KOPT-K1 (cell line): Measurements from ENCODE around the gene DGKI.

Experiments used
- H3K27ac ChIP-seq: fragments of 200-600 bp; sonication (generic); 2 replicates; pipeline ENCODE4 v1.5.1; 2016; ENCODE audit warnings: antibody characterized with exemption, mild to moderate bottlenecking, low read depth, low read length; ENCODE audit not compliant: poor library complexity, severe bottlenecking
- H3K36me3 ChIP-seq: fragments of 200-600 bp; sonication (generic); 2 replicates; pipeline ENCODE4 v1.5.1; 2017; ENCODE audit warnings: antibody characterized with exemption, mild to moderate bottlenecking, low read length, moderate library complexity; ENCODE audit not compliant: insufficient read depth
- H3K9me3 ChIP-seq: fragments of 200-600 bp; sonication (generic); 2 replicates; pipeline ENCODE4 v1.5.1; 2017; ENCODE audit warnings: antibody characterized with exemption, low read length, mild to moderate bottlenecking; ENCODE audit not compliant: insufficient read depth, poor library complexity, severe bottlenecking

DGKI gene

GRCh38 chr7:137846827-137847567, at the start of gene DGKI:
Gene DGKI (minus strand): TSS chr7:137846974.
- Histone ChIP-seq H3K27ac (no peak within 1 kb of the TSS), H3K36me3 (no peaks in the 10 kb centered on the region)

GRCh38 chr7:137895301-137896221, 48.8 kb upstream of the DGKI start:
- Histone ChIP-seq H3K27ac (no peak overlapping the region), H3K36me3 (peaks cover 25% of the 10 kb centered on the region), H3K9me3 (no peaks in the 10 kb centered on the region)

More at GRCh38 chr7:137846827-137847567, at the start of gene DGKI:
- H3K9me3 ChIP-seq = peaks cover 28% of the 10 kb centered on the region

GRCh38 chr7:137893143-137893742, 46.5 kb upstream of the DGKI start:
- Histone ChIP-seq H3K9me3 (no peaks in the 10 kb centered on the region), H3K36me3 (peaks cover 20% of the 10 kb centered on the region), H3K27ac (no peak overlapping the region)

- H3K36me3 ChIP-seq = peaks cover 19% of the 10 kb centered on the region; the same call in 1 of the 2 replicates
- no peaks in the 10 kb centered on the region for H3K9me3 ChIP-seq
- no peak overlapping the region for H3K27ac ChIP-seq
Measured at GRCh38 chr7:137891016-137891655, 44.4 kb upstream of the DGKI start.

GRCh38 chr7:137890449-137890921, 43.7 kb upstream of the DGKI start:
- no peaks in the 10 kb centered on the region for H3K9me3 ChIP-seq
- H3K27ac ChIP-seq = no peak overlapping the region
- H3K36me3 ChIP-seq = peaks cover 15% of the 10 kb centered on the region; the same call in 1 of the 2 replicates

GRCh38 chr7:137888241-137888640, 41.5 kb upstream of the DGKI start:
- no peaks in the 10 kb centered on the region for H3K9me3 ChIP-seq
- H3K27ac ChIP-seq = no peak overlapping the region
- H3K36me3 ChIP-seq = peaks cover 19% of the 10 kb centered on the region; the same call in 1 of the 2 replicates

GRCh38 chr7:137886746-137887145, 40.0 kb upstream of the DGKI start:
- Histone ChIP-seq H3K27ac (no peak overlapping the region), H3K36me3 (peaks cover 33% of the 10 kb centered on the region)

GRCh38 chr7:137886281-137886680, 39.5 kb upstream of the DGKI start:
- Histone ChIP-seq H3K9me3 (no peaks in the 10 kb centered on the region), H3K36me3 (peaks cover 37% of the 10 kb centered on the region), H3K27ac (no peak overlapping the region)

More at GRCh38 chr7:137886746-137887145, 40.0 kb upstream of the DGKI start:
- no peaks in the 10 kb centered on the region for H3K9me3 ChIP-seq

GRCh38 chr7:137885678-137886077, 38.9 kb upstream of the DGKI start:
- peaks cover 42% of the 10 kb centered on the region for H3K36me3 ChIP-seq
- no peak overlapping the region for H3K27ac ChIP-seq
- no peaks in the 10 kb centered on the region for H3K9me3 ChIP-seq

GRCh38 chr7:137882806-137883205, 36.0 kb upstream of the DGKI start:
- peaks cover 70% of the 10 kb centered on the region for H3K36me3 ChIP-seq
- H3K27ac ChIP-seq = no peak overlapping the region
- H3K9me3 ChIP-seq = no peaks in the 10 kb centered on the region

GRCh38 chr7:137882261-137882668, 35.5 kb upstream of the DGKI start:
- H3K36me3 ChIP-seq = peaks cover 74% of the 10 kb centered on the region
- no peaks in the 10 kb centered on the region for H3K9me3 ChIP-seq
- H3K27ac ChIP-seq = no peak overlapping the region

- H3K9me3 ChIP-seq = no peaks in the 10 kb centered on the region
- H3K27ac ChIP-seq = no peak overlapping the region
- peaks cover 79% of the 10 kb centered on the region for H3K36me3 ChIP-seq
Measured at GRCh38 chr7:137881607-137882260, 35.0 kb upstream of the DGKI start.

GRCh38 chr7:137880432-137880831, 33.7 kb upstream of the DGKI start:
- peaks cover 82% of the 10 kb centered on the region for H3K36me3 ChIP-seq
- no peaks in the 10 kb centered on the region for H3K9me3 ChIP-seq
- no peak overlapping the region for H3K27ac ChIP-seq
